HG03565 (cell line): ENCODE data around the gene UTP25.
"Not testable (repeated sequence)": the region's sequence is repeated elsewhere in the genome, so short reads cannot be mapped to it uniquely, and the experiment has no call there.

Experiments used
- ATAC-seq: cut with Tn5 transposase; IDR thresholded peaks from one replicate; pipeline ENCODE4 v1.9.1; 2021; ENCODE audit warnings: mild to moderate bottlenecking, moderate library complexity; ENCODE audit not compliant: unreplicated experiment

The UTP25 gene

GRCh38 chr1:209827384-209828262, at the start of gene UTP25:
UTP25 (plus strand) TSS chr1:209827972; CDS start chr1:209828064, 92 bp downstream.
- ATAC-seq, result peak; percentile 88

GRCh38 chr1:209778102-209778501, 49.7 kb upstream of the UTP25 start:
- ATAC-seq, result no peak

- ATAC-seq, result no peak
Observed at GRCh38 chr1:209780268-209780667, 47.5 kb upstream of the UTP25 start.

GRCh38 chr1:209783386-209783785, 44.4 kb upstream of the UTP25 start:
- no peak for ATAC-seq

- peak; percentile 95 for ATAC-seq
Observed at GRCh38 chr1:209784265-209785169, 43.3 kb upstream of the UTP25 start, which contains the start of gene C1orf74. C1orf74 (minus strand) TSS chr1:209784559; CDS start chr1:209783634, 925 bp downstream.

- ATAC-seq, result no peak
Observed at GRCh38 chr1:209785592-209785991, 42.2 kb upstream of the UTP25 start.

- ATAC-seq, result no peak
Observed at GRCh38 chr1:209786146-209786545, 41.6 kb upstream of the UTP25 start.

- ATAC-seq, result no peak
Observed at GRCh38 chr1:209787551-209787950, 40.2 kb upstream of the UTP25 start.

GRCh38 chr1:209789245-209789644, 38.5 kb upstream of the UTP25 start:
- no peak for ATAC-seq

- ATAC-seq, result no peak
Observed at GRCh38 chr1:209790286-209791193, 37.2 kb upstream of the UTP25 start.

- no peak for ATAC-seq
Observed at GRCh38 chr1:209791920-209792319, 35.9 kb upstream of the UTP25 start.

GRCh38 chr1:209793711-209794110, 34.1 kb upstream of the UTP25 start:
- ATAC-seq, result not testable (repeated sequence)

- no peak for ATAC-seq
Observed at GRCh38 chr1:209797978-209798639, 29.7 kb upstream of the UTP25 start.

- no peak for ATAC-seq
Observed at GRCh38 chr1:209800984-209801834, 26.6 kb upstream of the UTP25 start.

GRCh38 chr1:209802117-209802779, 25.5 kb upstream of the UTP25 start:
- no peak for ATAC-seq

- ATAC-seq, result no peak
Observed at GRCh38 chr1:209802780-209803152, 25.0 kb upstream of the UTP25 start.

GRCh38 chr1:209803568-209803967, 24.2 kb upstream of the UTP25 start:
- ATAC-seq, result no peak

GRCh38 chr1:209805341-209805781, 22.4 kb upstream of the UTP25 start:
- ATAC-seq, result no peak
